GM21528 (cell line): Measurements from ENCODE around the gene EPHA6.

Source experiments
- ATAC-seq: cut with Tn5 transposase; IDR thresholded peaks from one replicate; pipeline ENCODE4 v1.9.1; 2021; ENCODE audit warnings: mild to moderate bottlenecking, moderate library complexity; ENCODE audit not compliant: unreplicated experiment, low FRiP score

Gene EPHA6

DNA sequence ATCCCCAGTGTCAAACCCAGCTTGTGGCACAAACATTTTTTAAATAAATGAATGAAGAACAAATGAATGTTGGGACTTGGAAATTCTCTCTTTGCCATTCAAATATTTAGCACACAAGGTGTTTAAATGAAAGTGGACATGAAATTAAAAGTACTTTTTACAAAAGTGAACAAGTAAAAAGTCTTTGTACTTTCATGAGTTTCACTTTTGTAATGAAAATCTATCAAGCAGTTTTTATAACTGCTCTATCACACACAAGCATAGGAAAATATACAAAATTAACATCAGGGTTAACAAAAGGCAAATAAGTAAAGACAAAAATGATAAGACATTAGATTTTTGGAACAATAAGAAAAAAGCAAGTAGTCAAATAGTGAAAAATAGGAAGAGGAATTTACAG, 866.3 kb downstream of the EPHA6 start:
- no peak for ATAC-seq

- ATAC-seq, result no peak
Measured at GRCh38 chr3:97684490-97684889, 870.1 kb downstream of the EPHA6 start.

DNA sequence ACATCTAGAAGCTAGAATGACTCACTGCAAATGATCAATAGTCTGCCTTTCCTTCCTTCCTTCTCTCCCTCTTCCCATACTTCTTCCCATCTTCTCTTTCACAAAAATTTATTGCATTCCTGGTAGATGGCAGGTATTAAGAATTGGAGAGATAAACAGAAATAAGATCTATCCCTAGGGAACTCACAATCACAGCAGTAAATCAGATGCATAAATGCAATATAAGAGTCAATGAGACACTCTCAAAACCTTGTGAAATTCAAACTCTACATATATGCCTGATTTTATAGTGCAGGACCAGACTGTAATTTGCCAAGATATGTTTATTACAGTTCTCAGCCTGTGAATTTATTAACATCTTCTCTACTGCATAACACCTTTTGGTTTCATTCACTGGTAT, 871.9 kb downstream of the EPHA6 start:
- no peak for ATAC-seq

DNA sequence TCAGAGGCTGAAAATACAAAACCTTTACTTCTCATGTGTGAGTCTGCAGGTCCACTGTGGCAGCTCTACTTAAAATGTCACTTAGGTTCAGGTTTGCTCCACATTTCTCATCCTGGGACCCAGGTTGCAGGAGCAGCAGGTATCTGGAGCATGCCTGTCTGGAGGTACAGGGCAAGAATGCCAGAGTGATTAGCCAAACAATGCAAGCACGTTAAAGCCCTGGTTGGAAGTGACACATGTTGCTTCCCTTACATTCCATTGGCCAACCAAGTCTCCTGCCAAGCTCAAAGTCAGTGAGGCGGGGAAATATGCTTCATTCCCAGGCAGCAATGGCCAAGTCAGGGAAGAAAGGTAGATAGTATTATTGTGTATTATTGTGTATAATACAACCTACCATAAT, 873.3 kb downstream of the EPHA6 start:
- ATAC-seq, result no peak

DNA sequence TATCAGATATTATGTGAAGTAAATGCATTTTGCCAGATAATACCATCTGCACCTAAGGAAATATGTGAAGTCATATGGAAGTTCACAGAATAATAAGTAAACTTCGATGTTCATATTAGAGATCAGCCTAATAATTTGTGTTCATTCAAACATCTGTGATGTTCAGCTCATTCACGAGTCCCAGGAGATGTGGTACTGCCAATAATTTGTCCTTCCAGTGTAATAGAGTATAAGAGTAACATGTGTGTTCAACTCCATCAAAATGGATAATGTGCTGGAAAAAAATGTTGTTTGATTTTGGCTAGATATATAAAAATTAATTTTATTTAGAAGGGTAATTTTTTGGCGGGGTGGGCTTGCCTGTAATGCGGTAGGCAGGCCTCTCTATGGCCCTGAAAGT, 874.7 kb downstream of the EPHA6 start:
- no peak for ATAC-seq

GRCh38 chr3:97689962-97690361, 875.6 kb downstream of the EPHA6 start:
- ATAC-seq, result no peak

- ATAC-seq, result no peak
Measured at GRCh38 chr3:97691354-97691753, 877.0 kb downstream of the EPHA6 start.

- no peak for ATAC-seq
Measured at GRCh38 chr3:97692389-97692788, 878.0 kb downstream of the EPHA6 start.

- no peak for ATAC-seq
Measured at GRCh38 chr3:97692831-97693230, 878.4 kb downstream of the EPHA6 start.

DNA sequence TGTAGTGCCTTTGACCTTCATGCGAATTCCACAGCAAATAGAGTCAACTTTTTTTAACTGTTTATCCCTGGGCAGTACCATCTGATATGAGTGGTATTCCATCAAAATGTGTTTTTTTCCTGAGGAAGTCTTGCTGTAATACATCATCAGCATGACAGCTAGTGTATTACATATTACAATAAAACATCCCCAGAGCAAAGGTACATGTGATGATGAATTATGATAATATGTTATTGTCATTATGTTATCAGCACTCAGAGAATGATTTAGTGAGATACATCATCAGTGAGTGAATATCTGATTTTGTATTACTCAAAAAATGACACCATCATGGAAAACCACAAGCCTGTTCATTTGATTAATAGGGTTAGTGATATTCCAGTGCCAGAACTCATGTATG, 880.5 kb downstream of the EPHA6 start:
- no peak for ATAC-seq

- ATAC-seq, result no peak
Measured at GRCh38 chr3:97698691-97699090, 884.3 kb downstream of the EPHA6 start.

GRCh38 chr3:97699889-97700288, 885.5 kb downstream of the EPHA6 start:
- no peak for ATAC-seq

DNA sequence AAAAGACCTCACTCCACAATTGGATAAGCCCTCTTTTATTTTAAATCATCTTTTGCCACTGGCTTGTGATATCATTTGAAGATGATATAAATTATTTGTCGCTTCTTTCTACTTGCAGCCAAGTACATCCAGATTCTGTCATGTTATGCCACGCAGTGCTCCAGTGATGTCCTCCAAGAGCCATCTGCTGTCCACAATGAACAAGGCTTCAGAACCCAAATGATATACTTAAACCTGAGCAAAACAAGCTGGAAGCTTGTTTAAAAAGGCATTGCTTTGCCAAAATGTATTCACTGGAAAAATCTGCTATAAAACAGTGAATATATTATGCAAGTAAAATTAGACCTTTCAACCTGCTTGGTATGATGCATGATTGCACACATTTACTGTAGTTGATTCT, 891.4 kb downstream of the EPHA6 start:
- ATAC-seq, result no peak

DNA sequence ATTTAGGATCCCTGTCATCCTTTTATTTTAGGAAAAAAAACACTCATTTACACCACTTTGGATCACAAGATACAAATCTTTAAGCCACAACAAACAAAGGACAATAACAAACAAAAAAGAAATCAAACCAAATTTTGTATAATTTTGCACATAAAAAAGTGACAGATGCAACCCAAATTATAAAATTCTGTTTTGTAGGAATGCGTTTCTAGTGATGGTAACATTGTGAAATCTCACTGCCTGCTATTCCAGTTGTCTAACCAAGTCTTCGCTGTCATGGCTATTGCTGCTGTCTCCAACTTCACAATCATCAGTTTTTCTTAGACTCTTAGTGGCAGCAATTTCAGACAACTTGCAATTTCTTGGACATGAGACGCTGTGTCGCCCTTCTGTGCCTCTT, 891.8 kb downstream of the EPHA6 start:
- no peak for ATAC-seq

DNA sequence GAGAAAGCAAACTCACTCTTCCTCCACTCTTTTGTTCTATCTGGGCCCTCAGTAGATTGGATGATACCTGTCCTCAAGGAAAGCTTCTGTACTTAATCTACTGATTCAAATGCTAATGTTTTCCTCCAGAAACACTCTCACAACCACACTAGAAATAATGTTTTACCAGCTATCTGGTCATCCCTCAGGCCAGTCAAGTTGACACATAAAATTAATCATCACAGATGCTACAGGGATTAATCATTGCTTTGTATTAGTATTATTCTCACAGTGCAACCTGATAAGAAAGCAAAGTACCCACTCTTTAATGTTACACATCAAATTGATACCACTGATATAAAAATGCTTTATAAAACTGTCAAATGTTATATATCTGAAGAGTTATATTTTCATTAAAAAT, 897.3 kb downstream of the EPHA6 start:
- no peak for ATAC-seq

GRCh38 chr3:97712919-97713318, 898.5 kb downstream of the EPHA6 start:
- no peak for ATAC-seq

GRCh38 chr3:97713634-97714033, 899.2 kb downstream of the EPHA6 start:
- ATAC-seq, result no peak

GRCh38 chr3:97719156-97719821, 904.9 kb downstream of the EPHA6 start:
- peak; percentile 89 for ATAC-seq

- ATAC-seq, result no peak
Measured at GRCh38 chr3:97720417-97720816, 906.0 kb downstream of the EPHA6 start.

GRCh38 chr3:97721446-97721845, 907.1 kb downstream of the EPHA6 start:
- no peak for ATAC-seq

DNA sequence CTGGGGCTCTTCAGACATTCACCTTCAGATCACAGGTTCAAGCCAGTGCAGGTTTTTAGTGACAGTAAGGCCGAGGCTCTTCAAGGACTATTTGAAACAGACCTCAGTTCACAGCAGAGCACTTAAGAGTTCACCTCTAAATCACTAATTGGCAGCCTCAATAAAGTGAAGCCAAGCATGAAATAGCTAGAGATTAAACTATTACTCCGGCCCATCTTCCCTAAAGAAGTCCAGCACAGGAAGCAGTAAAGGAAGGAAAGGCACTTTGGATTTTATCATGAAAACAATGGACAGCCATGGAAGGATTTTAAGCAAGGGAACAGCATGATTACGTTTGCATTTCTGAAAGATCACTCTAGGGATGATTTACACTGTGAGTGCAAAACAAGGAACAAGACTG, 922.5 kb downstream of the EPHA6 start:
- ATAC-seq, result no peak

DNA sequence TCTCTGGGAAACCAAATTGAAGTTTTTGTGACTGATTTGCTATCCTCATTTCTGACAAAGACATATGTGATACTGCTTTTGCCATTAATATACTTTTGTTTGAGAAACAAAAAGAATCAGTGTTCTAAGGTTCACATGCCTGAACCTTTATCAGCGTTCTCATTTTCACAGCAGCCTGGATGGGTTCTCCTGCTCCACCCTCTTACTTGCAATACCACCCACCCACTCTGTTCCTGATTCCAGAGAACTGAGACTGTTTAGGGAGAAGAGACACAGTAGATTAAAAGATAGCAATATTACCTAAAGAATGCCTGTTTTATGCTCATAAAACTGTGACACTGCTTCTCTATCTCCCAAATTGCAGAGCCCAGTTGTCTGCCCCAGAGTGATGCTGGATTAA, 924.4 kb downstream of the EPHA6 start:
- ATAC-seq, result no peak

DNA sequence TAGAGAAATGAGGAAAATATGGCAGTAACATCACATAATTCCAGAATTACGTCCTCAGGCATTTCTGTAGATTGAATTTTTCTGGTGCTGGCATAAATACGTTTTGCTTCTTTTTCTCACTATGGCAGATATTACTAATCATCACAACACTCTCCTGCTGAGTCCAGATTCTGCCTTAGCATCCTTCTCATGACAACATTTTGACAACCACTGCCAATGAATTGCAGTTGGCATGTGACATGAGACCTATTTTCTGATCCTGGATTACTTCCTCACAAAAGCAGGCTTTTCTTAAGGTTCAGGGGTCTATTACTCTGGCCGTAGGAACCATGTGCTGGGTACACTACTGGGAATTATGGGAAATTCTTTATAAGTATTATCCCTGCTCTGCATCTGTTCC, 927.6 kb downstream of the EPHA6 start:
- ATAC-seq, result no peak
